ENCODE data around the gene PRKG2.

GRCh38 chr4:81179326-81179725 is 35.7 kb downstream of the PRKG2 start:
- TF ChIP-seq POLR2AphosphoS5 (IDR thresholded peaks at IDR 0.05; ENCODE audit: insufficient read depth, low read depth, low read length): no peak
- TF ChIP-seq MYC (IDR thresholded peaks at IDR 0.05; ENCODE audit: low read depth, low read length): no peak
- TF ChIP-seq CTCF (IDR thresholded peaks at IDR 0.05; ENCODE audit: extremely low read depth in 1 of 2, insufficient read depth in 1 of 2, low read depth in 1 of 2, low read length in 2 of 2): no peak
- no peak for TF ChIP-seq EZH2 (IDR thresholded peaks at IDR 0.05; ENCODE audit: borderline replicate concordance, low read depth, low read length, severe bottlenecking)
- TF ChIP-seq POLR2A (IDR thresholded peaks at IDR 0.05; ENCODE audit: low read depth, low read length): no peak

Measured in endothelial cell of umbilical vein (primary cell).